Gastrocnemius medialis (tissue), 4 donors: ENCODE measurements around the gene COA8. TPM values are rescaled to one million over a fixed set of nuclear protein-coding genes. Genes with fewer than 3 reads are reported as not detected.

ENCODE experiments used
- ATAC-seq, 2 donors: fragments of 150-250 bp; one replicate each; pipeline ENCODE4 v1.9.1; 2016
- DNase-seq, 2 donors: peaks; one replicate each; pipeline ENCODE4 v3.0.0-alpha.2; 2019
- H3K27ac ChIP-seq, 4 donors: fragments of 200-600 bp; sonication (generic); 1 replicate in 1 of 4; 2 replicates in 3 of 4; pipeline ENCODE4 v1.5.1; 2016 to 2018; ENCODE audit warnings: mild to moderate bottlenecking in 2 of 4, moderate library complexity in 1 of 4
- H3K27me3 ChIP-seq, 3 donors: fragments of 200-600 bp; sonication (generic) in 2 of 3; 1 replicate in 1 of 3; 2 replicates in 2 of 3; pipeline versions ENCODE4 v1.5.1 to v1.6.0; 2016 to 2019; ENCODE audit warnings: mild to moderate bottlenecking in 1 of 3, moderate library complexity in 1 of 3
- H3K36me3 ChIP-seq, 2 donors: fragments of 200-600 bp; sonication (generic) in 1 of 2; one replicate each; pipeline ENCODE4 v1.5.1; 2017 to 2018
- H3K4me1 ChIP-seq, 2 donors: fragments of 200-600 bp; sonication (generic) in 1 of 2; one replicate each; pipeline ENCODE4 v1.5.1; 2016 to 2017; ENCODE audit warnings: mild to moderate bottlenecking in 2 of 2
- H3K4me3 ChIP-seq, 4 donors: fragments of 200-600 bp; sonication (generic) in 3 of 4; 1 replicate in 1 of 4; 2 replicates in 3 of 4; pipeline ENCODE4 v1.5.1; 2016 to 2019; ENCODE audit warnings: mild to moderate bottlenecking in 2 of 4
- H3K9me3 ChIP-seq, 3 donors: fragments of 200-600 bp; sonication (generic) in 2 of 3; 1 replicate in 1 of 3; 2 replicates in 2 of 3; pipeline ENCODE4 v1.5.1; 2016 to 2019
- CTCF ChIP-seq, 5 experiments: fragments of 450-650 bp in 3 of 5; fragments of 200-600 bp in 2 of 5; sonication (generic) in 2 of 5; IDR thresholded peaks in 4 of 5; conservative IDR thresholded peaks in 1 of 5; 1 replicate in 4 of 5; 2 replicates in 1 of 5; pipeline ENCODE4 v1.5.1; 2016 to 2019; ENCODE audit warnings: antibody characterized with exemption in 5 of 5, mild to moderate bottlenecking in 3 of 5, moderate library complexity in 3 of 5
- POLR2A ChIP-seq, 2 donors: fragments of 450-650 bp; IDR thresholded peaks; one replicate each; pipeline ENCODE4 v1.6.1; 2017; ENCODE audit warnings: antibody characterized with exemption in 2 of 2, mild to moderate bottlenecking in 2 of 2, moderate library complexity in 2 of 2
- in situ Hi-C, 4 donors: fragments of 200-750 bp; cut with MboI; loops; one replicate each; pipeline versions ENCODE4 v1.15.0 to v1.8.0; 2017; ENCODE audit warnings: low sequenced_read_pairs in 4 of 4
- intact Hi-C: fragments of 100-400 bp; cut with DNase I; formaldehyde crosslinking; loops from one replicate; pipeline ENCODE4 v1.15.1; 2023; ENCODE audit warnings: low total_unique reads
- total RNA-seq, 4 donors: library from RNA; depleted of rRNA; stranded (reverse); fragments of >200 nt; gene quantifications; one replicate each; pipeline versions ENCODE4 v1.1.0 to v1.2.3, GENCODE V29; 2016

The COA8 gene
- total RNA-seq, 4 donors from 2014 or later: 56.7 to 111 (median 71.7) TPM

GRCh38 chr14:103560691-103561090 lies 2.1 kb upstream of the COA8 start:
- Histone ChIP-seq H3K4me3 (peak overlapping the region in 3 of 4 donors; percentile 80 to 99 (median 89)), H3K27ac (peak overlapping the region; percentile 88 to 97 (median 92)), H3K27me3 (no peaks in the 10 kb centered on the region), H3K36me3 (peaks cover 0 to 22% of the 10 kb centered on the region in 2 donors), H3K9me3 (no peaks in the 10 kb centered on the region), H3K4me1 (peaks cover 70 to 79% of the 10 kb centered on the region in 2 donors)
- no peak for ATAC-seq
- DNase-seq: no peak
- TF ChIP-seq POLR2A (IDR thresholded peaks at IDR 0.05): no peak
- no peak for TF ChIP-seq CTCF (IDR thresholded peaks at IDR 0.05 in 4 of 5, conservative IDR thresholded peaks at IDR 0.05 in 1 of 5)
- intact Hi-C loops (loop anchor here (5.0 kb wide), 1 partner anchor 157 kb away; the partner anchor contains the start of genes XRCC3 and ZFYVE21), in situ Hi-C loops (loop anchor here in 1 of 4 donors (25.0 kb wide), 1 partner anchor 352 kb away; a partner anchor contains a TSS)

GRCh38 chr14:103561381-103562178 lies 1.2 kb upstream of the COA8 start:
- intact Hi-C loops: loop anchor here (2.0 to 5.0 kb wide), 3 partner anchors 67 to 285 kb away; partner anchors contain the start of genes KLC1, PPP1R13B, XRCC3 and ZFYVE21
- DNase-seq (peak in 1 of 2 donors; percentile 50), ATAC-seq (peak; percentile 7 to 9)
- peaks cover 0 to 22% of the 10 kb centered on the region in 2 donors for H3K36me3 ChIP-seq
- peaks cover 62 to 72% of the 10 kb centered on the region in 2 donors for H3K4me1 ChIP-seq
- no peaks in the 10 kb centered on the region for H3K27me3 ChIP-seq
- TF ChIP-seq POLR2A (IDR thresholded peaks at IDR 0.05) (no peak), CTCF (IDR thresholded peaks at IDR 0.05 in 4 of 5, conservative IDR thresholded peaks at IDR 0.05 in 1 of 5) (no peak)
- peak overlapping the region; percentile 88 to 97 (median 92) for H3K27ac ChIP-seq
- H3K9me3 ChIP-seq: no peaks in the 10 kb centered on the region
- in situ Hi-C loops: loop anchor here in 1 of 4 donors (25.0 kb wide), 1 partner anchor 351 kb away; a partner anchor contains a TSS
- H3K4me3 ChIP-seq: peak overlapping the region; percentile 80 to 99 (median 92)

GRCh38 chr14:103562179-103562428 lies 656 bp upstream of the COA8 start:
- peak overlapping the region; percentile 88 to 97 (median 92) for H3K27ac ChIP-seq
- TF ChIP-seq CTCF (IDR thresholded peaks at IDR 0.05 in 4 of 5, conservative IDR thresholded peaks at IDR 0.05 in 1 of 5) (no peak), POLR2A (IDR thresholded peaks at IDR 0.05) (no peak)
- no peaks in the 10 kb centered on the region for H3K9me3 ChIP-seq
- in situ Hi-C loops (loop anchor here in 1 of 4 donors (25.0 kb wide), 1 partner anchor 350 kb away; a partner anchor contains a TSS), intact Hi-C loops (loop anchor here (2.0 to 5.0 kb wide), 3 partner anchors 67 to 285 kb away; partner anchors contain the start of genes KLC1, PPP1R13B, XRCC3 and ZFYVE21)
- DNase-seq: peak in 1 of 2 donors; percentile 46
- H3K4me1 ChIP-seq: peaks cover 57 to 67% of the 10 kb centered on the region in 2 donors
- H3K4me3 ChIP-seq: peak overlapping the region; percentile 80 to 99 (median 92)
- peaks cover 0 to 22% of the 10 kb centered on the region in 2 donors for H3K36me3 ChIP-seq
- no peaks in the 10 kb centered on the region for H3K27me3 ChIP-seq
- peak; percentile 25 to 37 for ATAC-seq

GRCh38 chr14:103563226-103563620 lies 463 bp downstream of the COA8 start:
- no peak for DNase-seq
- intact Hi-C loops: loop anchor here (2.0 to 5.0 kb wide), 3 partner anchors 66 to 284 kb away; partner anchors contain the start of genes KLC1, PPP1R13B, XRCC3 and ZFYVE21
- Histone ChIP-seq H3K4me3 (peak overlapping the region; percentile 80 to 99 (median 92)), H3K36me3 (peaks cover 0 to 22% of the 10 kb centered on the region in 2 donors), H3K27me3 (no peaks in the 10 kb centered on the region), H3K4me1 (peaks cover 46 to 61% of the 10 kb centered on the region in 2 donors), H3K9me3 (no peaks in the 10 kb centered on the region), H3K27ac (peak overlapping the region; percentile 88 to 97 (median 92))
- ATAC-seq: no peak
- in situ Hi-C loops: loop anchor here in 1 of 4 donors (25.0 kb wide), 1 partner anchor 349 kb away; a partner anchor contains a TSS
- TF ChIP-seq CTCF (IDR thresholded peaks at IDR 0.05 in 4 of 5, conservative IDR thresholded peaks at IDR 0.05 in 1 of 5) (no peak), POLR2A (IDR thresholded peaks at IDR 0.05) (no peak)
